Effector memory CD4-positive, alpha-beta T cell (primary cell): ENCODE results near the gene ITPRID1.

Source experiments
- DNase-seq, 3 donors: peaks; one replicate each; pipeline ENCODE4 v3.0.0-alpha.2; 2020
- H3K27ac ChIP-seq: 2 replicates; pipeline ENCODE4 v1.7.0; 2013; ENCODE audit warnings: mild to moderate bottlenecking, low read length, moderate library complexity; ENCODE audit not compliant: insufficient read depth, poor library complexity, severe bottlenecking
- H3K27me3 ChIP-seq: replicated peaks from 2 replicates; pipeline ENCODE4 v1.7.0; 2013; ENCODE audit warnings: mild to moderate bottlenecking, low read length; ENCODE audit not compliant: insufficient read depth, control insufficient read depth, poor library complexity, severe bottlenecking
- H3K36me3 ChIP-seq: 2 replicates; pipeline ENCODE4 v1.7.0; 2013; ENCODE audit warnings: mild to moderate bottlenecking, low read length, moderate library complexity; ENCODE audit not compliant: control insufficient read depth, insufficient read depth
- H3K4me1 ChIP-seq: 2 replicates; pipeline ENCODE4 v1.7.0; 2013; ENCODE audit warnings: low read length, mild to moderate bottlenecking; ENCODE audit not compliant: control insufficient read depth, insufficient read depth, poor library complexity, severe bottlenecking
- H3K4me3 ChIP-seq: 2 replicates; pipeline ENCODE4 v1.7.0; 2013; ENCODE audit warnings: low read length, low read depth, mild to moderate bottlenecking; ENCODE audit not compliant: insufficient read depth, poor library complexity, severe bottlenecking
- H3K9me3 ChIP-seq: 2 replicates; pipeline ENCODE4 v1.7.0; 2013; ENCODE audit warnings: mild to moderate bottlenecking, low read length, moderate library complexity; ENCODE audit not compliant: control insufficient read depth

Gene ITPRID1

GRCh38 chr7:31648880-31649279 lies 135.0 kb downstream of the ITPRID1 start:
- no peaks in the 10 kb centered on the region for H3K27me3 ChIP-seq
- no peaks in the 10 kb centered on the region for H3K4me1 ChIP-seq
- H3K9me3 ChIP-seq, result no peaks in the 10 kb centered on the region
- no peak overlapping the region for H3K4me3 ChIP-seq
- H3K27ac ChIP-seq, result no peak overlapping the region
- no peak for DNase-seq
- H3K36me3 ChIP-seq, result no peaks in the 10 kb centered on the region

DNA sequence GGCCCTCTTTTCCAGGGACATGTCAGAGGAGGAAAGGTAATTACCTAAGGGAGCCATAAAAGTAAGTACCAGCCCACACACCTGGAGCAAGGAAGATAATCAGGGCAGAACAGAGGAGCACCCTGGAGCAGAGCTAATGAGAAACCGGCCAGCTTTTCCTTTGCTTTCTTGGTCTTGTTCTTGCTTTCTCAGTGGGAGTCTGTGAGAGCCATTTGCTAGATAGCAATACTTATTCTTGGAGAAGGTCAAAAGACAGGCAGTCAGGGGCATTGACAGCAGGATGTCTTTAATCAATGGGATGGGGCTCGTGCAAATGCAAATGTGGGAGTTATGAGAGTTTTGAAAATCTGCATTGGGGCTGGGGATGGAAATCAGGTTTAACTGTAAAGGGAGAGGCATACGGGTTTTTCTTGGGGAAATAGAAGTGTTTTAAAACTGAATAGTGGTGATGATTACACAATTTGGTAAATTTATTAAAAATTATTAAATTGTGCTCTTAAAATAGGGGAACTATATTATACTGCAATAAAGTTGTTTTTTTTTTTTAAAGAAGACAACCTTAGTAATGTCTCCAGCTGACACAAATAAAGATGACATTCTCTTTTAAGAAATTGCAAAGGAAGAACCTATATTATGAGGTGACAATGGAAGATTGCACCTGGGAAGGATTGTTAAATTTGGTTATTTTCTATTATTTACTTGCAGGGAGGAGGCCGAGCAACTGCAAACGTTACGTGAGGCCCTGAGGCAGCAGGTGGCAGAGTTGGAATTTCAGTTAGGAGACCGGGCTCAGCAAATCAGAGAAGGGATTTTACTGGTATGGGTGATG lies 137.6 kb downstream of the ITPRID1 start:
- DNase-seq, result no peak

GRCh38 chr7:31652063-31652326 lies 138.1 kb downstream of the ITPRID1 start:
- Histone ChIP-seq H3K4me3 (no peak overlapping the region), H3K9me3 (no peaks in the 10 kb centered on the region), H3K27ac (no peak overlapping the region)

More for the DNA sequence above, 137.6 kb downstream of the ITPRID1 start:
- no peaks in the 10 kb centered on the region for H3K4me1 ChIP-seq
- H3K27ac ChIP-seq, result no peak overlapping the region
- no peaks in the 10 kb centered on the region for H3K36me3 ChIP-seq
- H3K27me3 ChIP-seq, result no peaks in the 10 kb centered on the region
- no peaks in the 10 kb centered on the region for H3K9me3 ChIP-seq
- H3K4me3 ChIP-seq, result no peak overlapping the region

DNA sequence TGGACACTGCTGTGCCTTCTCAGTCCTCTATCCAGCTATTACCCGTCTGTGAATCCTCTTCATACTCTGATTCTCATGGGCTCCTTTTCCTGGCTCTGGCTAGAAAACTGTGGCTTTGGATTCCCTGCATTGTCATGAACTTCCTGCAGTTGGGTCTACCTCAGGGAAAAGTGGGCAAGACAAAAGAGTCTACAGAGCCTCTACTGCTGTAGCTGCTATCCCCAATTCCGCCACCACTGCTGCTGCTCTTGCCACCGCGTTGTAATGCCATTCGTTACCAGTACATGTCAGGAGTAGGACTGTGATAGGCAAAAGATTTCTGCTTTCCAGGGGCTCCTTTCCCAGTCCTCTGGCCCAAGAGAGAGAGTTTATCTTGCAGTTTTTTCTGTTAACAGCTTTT lies 149.2 kb downstream of the ITPRID1 start:
- H3K9me3 ChIP-seq, result no peaks in the 10 kb centered on the region
- H3K27me3 ChIP-seq, result no peaks in the 10 kb centered on the region
- no peaks in the 10 kb centered on the region for H3K4me1 ChIP-seq
- H3K4me3 ChIP-seq, result no peak overlapping the region
- DNase-seq, result no peak
- no peaks in the 10 kb centered on the region for H3K36me3 ChIP-seq
- H3K27ac ChIP-seq, result no peak overlapping the region

More at GRCh38 chr7:31652063-31652326, 138.1 kb downstream of the ITPRID1 start:
- no peak for DNase-seq
- H3K4me1 ChIP-seq, result no peaks in the 10 kb centered on the region
- no peaks in the 10 kb centered on the region for H3K27me3 ChIP-seq
- H3K36me3 ChIP-seq, result no peaks in the 10 kb centered on the region

- Histone ChIP-seq H3K4me1 (no peaks in the 10 kb centered on the region), H3K36me3 (no peaks in the 10 kb centered on the region), H3K27ac (no peak overlapping the region), H3K4me3 (no peak overlapping the region), H3K9me3 (no peaks in the 10 kb centered on the region), H3K27me3 (no peaks in the 10 kb centered on the region)
- DNase-seq, result no peak
These were observed 151.0 kb downstream of the ITPRID1 start for GRCh38 chr7:31664890-31665289.

DNA sequence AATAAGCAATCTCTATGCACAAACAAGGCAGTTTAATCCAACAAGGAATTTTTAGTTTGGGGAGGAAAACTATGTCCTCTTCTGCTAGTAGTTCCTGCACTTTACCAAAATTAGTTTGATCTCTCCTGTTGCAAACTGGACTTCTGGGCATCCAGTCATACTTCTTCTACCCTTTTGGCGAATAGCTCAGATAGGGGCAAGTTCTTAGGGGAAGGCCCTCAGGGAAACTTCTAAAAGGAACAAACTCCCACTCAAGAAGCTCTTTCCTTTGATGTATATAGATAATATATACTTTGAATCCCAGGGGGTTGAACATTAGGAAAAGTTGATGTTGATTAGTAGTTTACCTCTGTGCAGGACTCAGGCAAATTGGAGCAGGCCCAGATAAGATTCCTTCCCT lies 151.7 kb downstream of the ITPRID1 start:
- H3K27me3 ChIP-seq, result no peaks in the 10 kb centered on the region
- no peaks in the 10 kb centered on the region for H3K9me3 ChIP-seq
- no peaks in the 10 kb centered on the region for H3K36me3 ChIP-seq
- no peak overlapping the region for H3K4me3 ChIP-seq
- H3K27ac ChIP-seq, result no peak overlapping the region
- H3K4me1 ChIP-seq, result no peaks in the 10 kb centered on the region
- no peak for DNase-seq

GRCh38 chr7:31669461-31669860 lies 155.6 kb downstream of the ITPRID1 start:
- Histone ChIP-seq H3K27me3 (no peaks in the 10 kb centered on the region), H3K36me3 (no peaks in the 10 kb centered on the region), H3K9me3 (no peaks in the 10 kb centered on the region), H3K4me1 (no peaks in the 10 kb centered on the region), H3K27ac (no peak overlapping the region), H3K4me3 (no peak overlapping the region)
- DNase-seq, result no peak

DNA sequence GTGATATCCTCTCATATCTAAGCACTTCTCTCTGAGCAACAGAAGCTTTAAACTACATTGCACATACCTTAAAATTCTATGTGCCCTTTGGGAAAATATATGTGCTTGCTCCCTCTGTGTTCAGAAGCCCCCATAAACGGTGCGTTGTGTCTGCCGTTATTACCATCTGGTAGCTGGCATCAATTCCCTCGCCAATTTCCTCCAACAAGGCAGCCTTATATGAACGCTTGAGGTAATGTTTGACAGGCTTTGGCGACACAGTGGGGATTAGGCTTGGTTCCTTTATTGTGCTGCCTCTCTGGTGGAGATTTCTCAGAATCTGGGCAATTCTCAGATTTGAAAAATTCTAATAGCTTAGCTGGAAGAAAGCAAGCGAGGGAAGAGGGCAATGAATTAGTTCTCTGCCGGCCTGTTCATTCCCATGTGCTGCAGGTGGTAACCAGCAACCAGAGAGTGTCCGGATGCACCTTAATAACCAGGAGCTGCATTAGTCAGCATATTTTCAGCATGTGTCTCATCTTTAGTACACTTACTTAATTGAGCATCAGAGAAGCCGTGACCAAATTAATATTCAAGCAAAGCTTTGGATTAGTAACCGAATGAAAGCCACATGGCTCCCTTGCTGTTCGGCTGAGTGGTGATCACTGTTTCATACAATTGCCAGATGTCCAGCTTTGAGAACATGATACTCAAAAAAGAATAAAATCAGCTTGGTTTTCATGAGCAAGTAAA lies 165.8 kb downstream of the ITPRID1 start:
- Histone ChIP-seq H3K4me1 (no peaks in the 10 kb centered on the region), H3K27ac (no peak overlapping the region), H3K36me3 (no peaks in the 10 kb centered on the region), H3K27me3 (no peaks in the 10 kb centered on the region), H3K9me3 (no peaks in the 10 kb centered on the region), H3K4me3 (no peak overlapping the region)
- DNase-seq, result no peak

DNA sequence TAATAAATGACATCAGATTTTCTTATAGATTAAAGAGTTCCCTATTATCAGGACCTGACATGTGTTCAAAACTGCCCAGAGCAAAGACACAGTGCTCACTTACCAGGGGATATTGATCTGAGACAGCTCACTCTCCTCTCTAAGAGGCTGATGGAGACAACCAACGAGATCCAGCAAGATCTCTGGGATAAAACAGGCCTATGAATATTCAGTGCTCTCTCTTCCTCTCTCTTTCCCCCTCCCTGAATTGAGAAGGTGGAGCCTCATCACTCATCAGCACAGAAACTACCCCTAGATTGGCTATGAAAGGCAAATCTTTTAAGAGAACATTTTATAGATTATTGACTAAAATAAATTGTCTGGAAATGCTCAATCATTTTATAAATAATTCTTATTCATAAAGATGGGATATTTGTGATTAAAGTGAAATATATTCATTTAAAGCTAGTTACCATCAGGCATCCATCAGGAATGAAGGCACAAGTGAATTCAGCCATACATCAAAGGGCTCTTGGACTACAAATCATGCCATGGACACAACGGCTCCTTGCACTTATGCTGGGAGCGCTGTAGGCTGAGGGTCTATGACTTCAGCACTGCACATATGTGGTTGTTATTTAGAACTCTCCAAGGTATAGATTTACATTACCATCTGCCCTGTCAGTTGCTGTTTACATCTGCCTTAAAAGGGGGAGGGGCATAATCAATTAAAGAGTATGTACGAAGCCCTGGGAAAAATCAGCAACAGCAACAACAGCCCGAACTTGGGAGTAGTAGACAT lies 169.7 kb downstream of the ITPRID1 start:
- no peak for DNase-seq
- Histone ChIP-seq H3K27ac (no peak overlapping the region), H3K9me3 (no peaks in the 10 kb centered on the region), H3K36me3 (no peaks in the 10 kb centered on the region), H3K4me1 (no peaks in the 10 kb centered on the region), H3K4me3 (no peak overlapping the region), H3K27me3 (no peaks in the 10 kb centered on the region)
